GM18951 (cell line): ENCODE measurements around the gene SRL.

Experiments used
- POLR2A ChIP-seq: IDR thresholded peaks from 4 replicates; pipeline ENCODE4 v1.6.1; 2011; ENCODE audit warnings: mild to moderate bottlenecking; ENCODE audit not compliant: insufficient read length, insufficient read depth; ENCODE audit errors: extremely low read depth
- in situ Hi-C: fragments of 300-500 bp; cut with MboI; formaldehyde crosslinking; loops from one replicate; pipeline ENCODE4 v1.12.0; 2022; ENCODE audit warnings: low sequenced_read_pairs, mixed read lengths, inconsistent platforms; ENCODE audit not compliant: unreplicated experiment

The SRL gene

DNA sequence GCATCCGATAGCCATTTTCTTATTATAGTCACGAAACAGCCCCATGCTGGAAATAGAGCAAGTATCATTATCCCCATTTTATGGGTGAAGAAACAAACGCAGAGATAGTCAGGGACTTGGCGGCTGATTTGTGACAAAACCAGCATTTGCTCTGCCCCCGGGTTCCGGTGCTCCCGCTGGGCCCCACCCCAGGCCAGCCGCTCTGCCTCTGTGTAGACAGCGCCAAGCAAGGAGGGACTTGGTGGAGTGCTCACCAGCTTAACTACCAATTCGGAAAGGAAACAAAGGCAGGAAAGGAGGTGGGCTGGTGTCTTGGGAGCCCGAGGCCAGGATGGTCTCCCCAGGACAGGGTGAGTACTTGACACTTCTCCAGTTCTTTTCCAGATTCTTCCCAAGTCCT lies 10.0 kb downstream of the SRL start:
- in situ Hi-C loops, result no loop called here
- TF ChIP-seq POLR2A, result no peak

DNA sequence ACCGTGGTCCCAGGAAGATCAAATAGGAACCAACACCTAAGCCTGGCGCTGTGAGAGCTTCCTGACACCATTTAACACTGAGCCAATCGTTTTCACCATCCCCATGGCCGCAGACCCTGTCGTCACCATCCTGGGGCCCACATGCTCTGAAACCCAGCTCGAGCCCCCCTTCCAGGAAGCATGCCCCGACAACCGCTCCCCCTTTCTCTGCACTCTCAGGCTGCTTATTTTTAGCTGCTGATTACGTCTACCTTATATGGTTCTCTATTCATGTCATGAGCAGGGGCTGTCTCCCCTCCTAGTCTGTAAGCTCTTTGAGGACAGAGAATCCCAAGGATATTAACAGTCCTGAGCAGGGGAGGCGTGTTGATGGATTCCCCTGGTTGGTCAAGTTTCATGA lies 10.5 kb downstream of the SRL start:
- TF ChIP-seq POLR2A, result no peak
- in situ Hi-C loops, result no loop called here

DNA sequence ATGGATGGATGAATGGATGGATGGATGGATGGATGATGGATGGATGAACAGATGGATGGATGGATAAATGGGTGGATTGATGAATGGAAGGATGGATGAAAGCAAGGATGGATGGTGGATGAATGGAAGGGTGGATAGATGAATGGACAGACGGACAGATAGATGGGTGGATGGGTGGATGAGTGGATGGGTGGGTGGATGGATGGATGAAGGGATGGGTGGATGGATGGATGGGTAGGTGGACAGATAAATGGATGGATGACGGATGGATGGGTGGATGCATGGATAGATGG lies 14.9 kb downstream of the SRL start:
- no peak for TF ChIP-seq POLR2A
- in situ Hi-C loops, result no loop called here

GRCh38 chr16:4226251-4227039 lies 15.4 kb downstream of the SRL start:
- TF ChIP-seq POLR2A, result no peak

GRCh38 chr16:4225075-4225474 lies 16.8 kb downstream of the SRL start:
- no peak for TF ChIP-seq POLR2A
- in situ Hi-C loops, result no loop called here

More at GRCh38 chr16:4226251-4227039, 15.4 kb downstream of the SRL start:
- in situ Hi-C loops, result no loop called here

- no peak for TF ChIP-seq POLR2A
- in situ Hi-C loops, result no loop called here
These were observed 21.5 kb downstream of the SRL start for GRCh38 chr16:4220358-4220757.

DNA sequence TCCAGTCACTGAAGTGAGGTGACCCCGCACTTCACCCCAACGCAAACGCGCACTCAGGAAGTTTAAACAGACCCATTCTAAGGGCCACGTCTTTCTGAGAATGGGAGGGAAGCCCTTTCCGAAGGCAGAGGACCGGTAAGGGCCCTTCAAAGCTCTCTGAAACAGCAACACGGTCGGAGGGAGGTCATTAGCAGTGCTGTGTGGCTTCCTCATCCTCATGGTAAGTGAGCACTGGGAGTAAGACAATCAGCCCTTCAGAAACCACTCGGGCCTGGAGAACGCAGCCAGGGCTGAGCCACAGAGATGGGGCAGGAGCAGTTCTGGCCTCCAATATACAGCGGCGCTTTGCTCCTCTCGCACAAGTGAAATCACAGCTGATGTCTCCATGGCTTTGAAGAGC lies 23.7 kb downstream of the SRL start:
- in situ Hi-C loops, result no loop called here
- no peak for TF ChIP-seq POLR2A

DNA sequence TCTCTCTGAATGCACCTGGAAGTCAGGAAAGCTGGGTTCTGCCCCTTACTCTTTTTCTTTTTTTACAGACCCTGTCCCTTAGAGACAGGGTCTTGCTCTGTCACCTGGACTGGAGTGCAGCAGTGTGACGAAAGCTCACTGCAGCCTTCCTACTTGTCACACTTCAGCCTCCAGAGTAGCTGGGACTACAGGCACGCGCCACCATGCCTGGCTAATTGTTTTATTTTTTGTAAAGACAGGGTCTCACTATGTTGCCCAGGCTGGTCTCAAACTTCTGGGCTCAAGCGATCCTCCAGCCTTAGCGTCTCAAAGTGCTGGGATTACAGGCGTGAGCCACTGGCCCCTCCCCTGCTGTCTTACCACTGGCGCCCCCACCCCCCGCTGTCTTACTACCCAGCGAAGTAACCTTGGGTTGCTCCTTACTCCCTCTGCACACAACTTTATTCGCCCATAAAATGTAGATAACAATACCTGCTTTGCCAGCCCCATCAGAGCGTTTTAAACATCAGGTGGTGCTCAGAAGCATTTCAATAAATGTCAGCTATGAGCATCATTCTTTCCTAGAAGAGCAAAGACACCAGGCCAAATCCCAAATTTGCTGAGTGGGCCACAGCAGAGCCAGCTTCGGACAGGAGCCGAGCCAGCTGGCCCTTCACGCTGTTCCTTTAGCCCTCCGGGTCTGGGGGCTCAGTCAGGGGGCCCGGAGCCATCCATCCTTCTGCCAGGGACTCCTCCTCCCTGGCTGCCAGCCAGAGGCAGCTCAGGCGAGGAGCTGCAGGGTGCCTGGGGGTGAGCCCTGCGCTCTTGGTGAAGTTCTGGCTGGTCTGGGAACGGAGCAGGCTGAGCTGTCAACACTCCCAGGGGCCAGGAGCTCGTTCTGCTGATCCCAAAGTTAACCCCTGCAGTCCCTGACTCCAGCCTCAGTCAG lies 24.4 kb downstream of the SRL start:
- no peak for TF ChIP-seq POLR2A
- in situ Hi-C loops, result no loop called here

DNA sequence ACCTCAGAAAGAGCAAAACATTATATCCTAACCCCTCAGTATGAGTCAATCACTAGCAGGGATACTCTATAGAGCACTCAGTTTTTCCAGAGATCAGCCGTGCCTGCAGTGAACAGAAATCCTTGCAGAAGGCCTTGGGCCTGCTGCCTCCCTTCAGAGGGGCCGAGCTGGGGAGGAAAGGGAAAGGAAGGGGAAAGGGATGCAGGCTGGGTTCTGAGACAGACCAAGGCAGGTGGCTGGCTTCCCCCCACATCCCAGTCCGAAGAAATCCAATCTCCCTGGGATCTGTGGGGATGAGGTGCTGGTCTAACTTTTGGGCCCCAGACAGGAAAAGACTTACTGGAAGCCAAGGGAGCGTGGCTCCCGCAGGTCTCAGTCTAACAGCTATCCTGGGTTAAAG lies 25.3 kb downstream of the SRL start:
- in situ Hi-C loops, result no loop called here
- no peak for TF ChIP-seq POLR2A

DNA sequence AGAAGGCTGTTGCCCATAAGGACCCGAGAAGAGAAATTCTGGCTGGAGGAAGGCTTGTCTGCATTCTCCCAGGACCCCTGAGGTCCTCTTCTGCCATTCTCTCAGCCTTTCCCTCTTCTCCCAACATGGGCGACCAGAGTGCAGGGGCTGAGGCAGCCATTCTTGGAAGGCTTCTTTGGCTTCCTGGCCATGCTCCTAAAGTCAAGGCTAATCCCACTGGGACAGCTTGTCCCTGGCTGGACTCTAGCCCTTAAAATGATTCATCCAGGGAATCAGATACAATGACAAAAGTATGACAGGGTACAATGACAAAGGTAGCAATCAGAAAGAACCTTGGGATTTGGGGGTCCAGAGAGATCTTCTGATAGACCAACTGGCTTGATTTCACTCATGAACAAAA lies 26.8 kb downstream of the SRL start:
- in situ Hi-C loops, result no loop called here
- no peak for TF ChIP-seq POLR2A

- in situ Hi-C loops, result no loop called here
- no peak for TF ChIP-seq POLR2A
These were observed 27.7 kb downstream of the SRL start for GRCh38 chr16:4214215-4214621.

- in situ Hi-C loops, result no loop called here
- no peak for TF ChIP-seq POLR2A
These were observed 28.1 kb downstream of the SRL start for GRCh38 chr16:4213737-4214136.

GRCh38 chr16:4212934-4213296 lies 29.0 kb downstream of the SRL start:
- TF ChIP-seq POLR2A, result no peak
- in situ Hi-C loops, result no loop called here
